Uterus (tissue), 4 donors: ENCODE results near the gene CHRNA4. TPM values are rescaled to one million over a fixed set of nuclear protein-coding genes. Genes with fewer than 3 reads are reported as not detected.
A peak's percentile ranks its signal among the peaks of the same experiment; 100 is the strongest.

Experiments used
- DNase-seq, 2 donors: peaks; one replicate each; pipeline ENCODE4 v3.0.0-alpha.2; 2019 to 2020
- H3K27ac ChIP-seq, 2 donors: fragments of 200-600 bp; sonication (generic); 1 replicate in 1 of 2; 2 replicates in 1 of 2; pipeline ENCODE4 v1.5.1; 2016 to 2018
- H3K27me3 ChIP-seq, 2 donors: fragments of 200-600 bp; sonication (generic); one replicate each; pipeline ENCODE4 v1.5.1; 2018 to 2019; ENCODE audit warnings: control low read depth in 1 of 2
- H3K36me3 ChIP-seq, 2 donors: fragments of 200-600 bp; sonication (generic); one replicate each; pipeline ENCODE4 v1.5.1; 2019; ENCODE audit warnings: control low read depth in 1 of 2
- H3K4me1 ChIP-seq, 2 donors: fragments of 200-600 bp; sonication (generic); one replicate each; pipeline ENCODE4 v1.5.1; 2018 to 2019; ENCODE audit warnings: control low read depth in 1 of 2
- H3K4me3 ChIP-seq, 2 donors: fragments of 200-600 bp; sonication (generic); 1 replicate in 1 of 2; 2 replicates in 1 of 2; pipeline ENCODE4 v1.5.1; 2018 to 2019; ENCODE audit warnings: mild to moderate bottlenecking in 1 of 2
- H3K9me3 ChIP-seq, 2 donors: fragments of 200-600 bp; sonication (generic); one replicate each; pipeline ENCODE4 v1.5.1; 2019; ENCODE audit warnings: control low read depth in 1 of 2
- POLR2A ChIP-seq, 2 donors: fragments of 450-650 bp; IDR thresholded peaks; one replicate each; pipeline ENCODE4 v1.6.1; 2016; ENCODE audit warnings: antibody characterized with exemption in 2 of 2, mild to moderate bottlenecking in 1 of 2, moderate library complexity in 1 of 2
- intact Hi-C: fragments of 100-400 bp; cut with DNase I; formaldehyde crosslinking; loops from one replicate; pipeline ENCODE4 v1.15.1; 2023; ENCODE audit warnings: low total_unique reads
- total RNA-seq, 4 donors: library from RNA; depleted of rRNA in 3 of 4; stranded (reverse); fragments of >200 nt in 3 of 4; gene quantifications; one replicate each; pipeline versions ENCODE4 v1.1.0 to v1.2.4, GENCODE V29; 2014 to 2023
- TF ChIP-seq, protein P1 (sequence below), 4 experiments: fragments of 200-600 bp in 2 of 4; fragments of 450-650 bp in 2 of 4; sonication (generic) in 2 of 4; IDR thresholded peaks; one replicate each; pipeline ENCODE4 v1.5.1; 2016 to 2019; ENCODE audit warnings: antibody characterized with exemption in 4 of 4, mild to moderate bottlenecking in 2 of 4, moderate library complexity in 1 of 4
- donor health status: DM: yes; HTN: yes; CAD: no.

The CHRNA4 gene
- total RNA-seq, 4 donors from 2014 or later: 0.21 to 1.5 TPM; not detected in 2

- Histone ChIP-seq H3K27ac (no peak overlapping the region), H3K4me1 (no peaks in the 10 kb centered on the region), H3K27me3 (no peaks in the 10 kb centered on the region), H3K9me3 (no peaks in the 10 kb centered on the region), H3K4me3 (no peak overlapping the region), H3K36me3 (no peaks in the 10 kb centered on the region)
- DNase-seq: no peak
- no peak for TF ChIP-seq POLR2A (IDR thresholded peaks at IDR 0.05)
- TF ChIP-seq, protein P1, sequence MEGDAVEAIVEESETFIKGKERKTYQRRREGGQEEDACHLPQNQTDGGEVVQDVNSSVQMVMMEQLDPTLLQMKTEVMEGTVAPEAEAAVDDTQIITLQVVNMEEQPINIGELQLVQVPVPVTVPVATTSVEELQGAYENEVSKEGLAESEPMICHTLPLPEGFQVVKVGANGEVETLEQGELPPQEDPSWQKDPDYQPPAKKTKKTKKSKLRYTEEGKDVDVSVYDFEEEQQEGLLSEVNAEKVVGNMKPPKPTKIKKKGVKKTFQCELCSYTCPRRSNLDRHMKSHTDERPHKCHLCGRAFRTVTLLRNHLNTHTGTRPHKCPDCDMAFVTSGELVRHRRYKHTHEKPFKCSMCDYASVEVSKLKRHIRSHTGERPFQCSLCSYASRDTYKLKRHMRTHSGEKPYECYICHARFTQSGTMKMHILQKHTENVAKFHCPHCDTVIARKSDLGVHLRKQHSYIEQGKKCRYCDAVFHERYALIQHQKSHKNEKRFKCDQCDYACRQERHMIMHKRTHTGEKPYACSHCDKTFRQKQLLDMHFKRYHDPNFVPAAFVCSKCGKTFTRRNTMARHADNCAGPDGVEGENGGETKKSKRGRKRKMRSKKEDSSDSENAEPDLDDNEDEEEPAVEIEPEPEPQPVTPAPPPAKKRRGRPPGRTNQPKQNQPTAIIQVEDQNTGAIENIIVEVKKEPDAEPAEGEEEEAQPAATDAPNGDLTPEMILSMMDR (IDR thresholded peaks at IDR 0.05): no peak
- intact Hi-C loops: no loop called here
Observed at GRCh38 chr20:63323357-63323981, 37.7 kb downstream of the CHRNA4 start.

DNA sequence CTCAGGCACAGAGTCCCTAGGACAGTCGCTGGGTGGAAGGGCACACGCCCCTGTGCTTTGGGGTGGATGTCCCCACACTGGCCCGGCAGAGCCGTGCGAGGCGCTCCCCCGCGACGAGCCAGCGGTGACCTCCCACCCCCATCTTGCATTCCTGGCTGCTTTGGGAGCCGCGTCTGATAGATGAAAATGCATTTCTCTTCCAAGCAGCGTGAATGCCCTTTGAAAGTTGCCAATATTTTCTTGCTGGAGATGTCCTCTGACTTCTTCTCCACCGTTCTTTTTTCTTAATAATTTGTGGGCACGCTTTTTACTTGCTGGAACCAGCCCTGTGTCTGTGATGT, 38.2 kb downstream of the CHRNA4 start:
- Histone ChIP-seq H3K4me3 (no peak overlapping the region), H3K9me3 (no peaks in the 10 kb centered on the region), H3K36me3 (no peaks in the 10 kb centered on the region), H3K27me3 (no peaks in the 10 kb centered on the region), H3K4me1 (no peaks in the 10 kb centered on the region), H3K27ac (no peak overlapping the region)
- TF ChIP-seq, protein P1 (IDR thresholded peaks at IDR 0.05): no peak
- no peak for TF ChIP-seq POLR2A (IDR thresholded peaks at IDR 0.05)
- DNase-seq: no peak
- intact Hi-C loops: no loop called here

- intact Hi-C loops: no loop called here
- Histone ChIP-seq H3K27ac (no peak overlapping the region), H3K4me1 (no peaks in the 10 kb centered on the region), H3K9me3 (no peaks in the 10 kb centered on the region), H3K4me3 (no peak overlapping the region), H3K27me3 (no peaks in the 10 kb centered on the region), H3K36me3 (no peaks in the 10 kb centered on the region)
- TF ChIP-seq, protein P1 (IDR thresholded peaks at IDR 0.05): no peak
- no peak for TF ChIP-seq POLR2A (IDR thresholded peaks at IDR 0.05)
- DNase-seq: no peak
Observed at GRCh38 chr20:63322146-63322932, 38.8 kb downstream of the CHRNA4 start.

GRCh38 chr20:63321148-63321831, 39.9 kb downstream of the CHRNA4 start:
- no peaks in the 10 kb centered on the region for H3K27me3 ChIP-seq
- no peak overlapping the region for H3K4me3 ChIP-seq
- H3K36me3 ChIP-seq: no peaks in the 10 kb centered on the region
- no peaks in the 10 kb centered on the region for H3K4me1 ChIP-seq
- DNase-seq: peak in 1 of 2 donors; percentile 66
- H3K27ac ChIP-seq: no peak overlapping the region
- H3K9me3 ChIP-seq: no peaks in the 10 kb centered on the region
- TF ChIP-seq POLR2A (IDR thresholded peaks at IDR 0.05): no peak
- TF ChIP-seq, protein P1 (IDR thresholded peaks at IDR 0.05): no peak
- intact Hi-C loops: no loop called here

DNA sequence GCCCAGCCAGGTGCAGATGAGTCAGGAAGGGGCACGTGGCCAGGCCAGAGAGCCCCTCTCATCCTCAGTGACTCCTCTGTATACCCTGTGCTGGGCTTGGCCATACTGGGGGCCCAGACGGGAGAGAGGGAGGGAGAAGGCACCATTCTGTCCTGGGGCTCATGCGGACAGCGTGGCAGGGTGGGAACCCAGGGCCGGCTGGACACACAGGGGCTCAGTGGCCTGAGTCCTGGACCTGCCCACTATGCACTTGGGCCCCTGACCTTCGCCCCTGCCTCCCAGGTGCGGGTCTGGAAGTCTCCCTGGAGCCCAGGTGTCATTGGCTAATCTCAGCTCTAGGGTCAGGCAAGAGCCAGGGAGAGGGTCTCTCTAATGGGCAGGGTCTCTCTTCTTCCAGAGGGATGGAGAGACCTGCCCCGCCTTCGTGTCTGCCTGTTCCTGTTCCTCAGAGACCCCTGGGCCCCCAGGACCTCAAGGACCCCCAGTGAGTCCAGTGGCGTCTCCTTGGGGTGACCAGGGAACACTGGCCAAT, 40.5 kb downstream of the CHRNA4 start:
- Histone ChIP-seq H3K27ac (no peak overlapping the region), H3K27me3 (no peaks in the 10 kb centered on the region)

More for the DNA sequence above, 40.5 kb downstream of the CHRNA4 start:
- TF ChIP-seq, protein P1 (IDR thresholded peaks at IDR 0.05): no peak
- no peak for TF ChIP-seq POLR2A (IDR thresholded peaks at IDR 0.05)
- no peak for DNase-seq
- H3K4me1 ChIP-seq: no peaks in the 10 kb centered on the region
- H3K4me3 ChIP-seq: no peak overlapping the region
- intact Hi-C loops: no loop called here
- H3K36me3 ChIP-seq: no peaks in the 10 kb centered on the region
- H3K9me3 ChIP-seq: no peaks in the 10 kb centered on the region
